ENCODE results near the gene CLCA2. TPM values are rescaled to one million over a fixed set of nuclear protein-coding genes. Genes with fewer than 3 reads are reported as not detected.

The CLCA2 gene
- total and polyA plus RNA-seq, 2 of the 8 experiments (the other 6 are each of a cell fraction or from before 2014, with no cell fraction given), result not detected

- WGBS, 2 experiments (ENCODE audit: extremely low coverage in 1 of 2, insufficient coverage in 1 of 2, insufficient read length in 1 of 2, insufficient replicate concordance in 2 of 2, low coverage in 1 of 2, low lambda C conversion rate in 2 of 2, missing lambda C conversion rate in 1 of 2), result 91% methylated on average over 1 of the region's 1 CpG; no CpG with 5 or more reads in 1 of the 2 experiments
- H3K9ac ChIP-seq (replicated peaks in 1 of 4; ENCODE audit: extremely low read depth in 1 of 4, low read depth in 3 of 4, low read length in 3 of 4), result no peak overlapping the region
- H3K4me1 ChIP-seq (replicated peaks in 1 of 4; ENCODE audit: control insufficient read depth in 3 of 4, insufficient read depth in 4 of 4, low read length in 3 of 4), result no peaks in the 10 kb centered on the region
- peaks cover 0 to 2% (median 1%) of the 10 kb centered on the region in 4 experiments; a peak in 2 of 8 replicates for H3K36me3 ChIP-seq (ENCODE audit: control insufficient read depth in 2 of 4, insufficient read depth in 4 of 4, low read length in 3 of 4)
- ChIA-PET CTCF (ENCODE audit: partially characterized antibody) (interaction anchor here (1.4 kb wide), 1 partner anchor 34 kb away, joined by 3 read pairs; no protein-coding TSS in a partner anchor), POLR2A (ENCODE audit: partially characterized antibody) (no interaction called here)
- H3K79me1 ChIP-seq (ENCODE audit: low read depth, low read length), result no peaks in the 10 kb centered on the region
- H3K23ac ChIP-seq (ENCODE audit: insufficient read length), result no peak overlapping the region
- H3K4ac ChIP-seq (replicated peaks; ENCODE audit: insufficient read length, low read depth, low read length), result no peak overlapping the region
- H3K9me3 ChIP-seq (ENCODE audit: insufficient read depth in 2 of 2, low read depth in 1 of 2, low read length in 1 of 2), result peaks cover 4 to 7% of the 10 kb centered on the region in 2 experiments; a peak in 1 of 4 replicates
- no peak overlapping the region for H3K18ac ChIP-seq (ENCODE audit: extremely low read depth, low read length)
- DNase-seq (ENCODE audit: low read depth in 1 of 2, low spot score in 2 of 2), result no peak
- H2AK5ac ChIP-seq (ENCODE audit: low read depth, low read length), result no peak overlapping the region
- H2BK20ac ChIP-seq (ENCODE audit: low read length), result no peak overlapping the region
- no peak overlapping the region for H4K8ac ChIP-seq (ENCODE audit: extremely low read depth, insufficient read depth, low read length)
- H3K56ac ChIP-seq (replicated peaks; ENCODE audit: insufficient read length, low read depth, low read length), result no peak overlapping the region
- no peak overlapping the region for H2BK120ac ChIP-seq (replicated peaks; ENCODE audit: low read depth, low read length)
- H4K91ac ChIP-seq (replicated peaks; ENCODE audit: insufficient read length, low read length), result no peak overlapping the region
- H3K14ac ChIP-seq (ENCODE audit: insufficient read length), result no peak overlapping the region
- no peak overlapping the region for H2AFZ ChIP-seq (ENCODE audit: low read length)
- no peak overlapping the region for H2BK5ac ChIP-seq (ENCODE audit: low read depth, low read length)
- peaks cover 0 to 5% of the 10 kb centered on the region in 2 experiments; a peak in 2 of 4 replicates for H3K79me2 ChIP-seq (ENCODE audit: control insufficient read depth in 1 of 2, insufficient read depth in 2 of 2, low read length in 2 of 2)
- no peak overlapping the region for H2BK12ac ChIP-seq (ENCODE audit: low read depth, low read length)
- no peaks in the 10 kb centered on the region for H3K27me3 ChIP-seq (replicated peaks in 1 of 4; ENCODE audit: control insufficient read depth in 3 of 4, extremely low read depth in 1 of 4, insufficient read depth in 3 of 4, low read length in 3 of 4)
- no peak overlapping the region for H4K5ac ChIP-seq (ENCODE audit: insufficient read length, low read depth, low read length)
- no peaks in the 10 kb centered on the region for H4K20me1 ChIP-seq (replicated peaks in 1 of 2; ENCODE audit: control insufficient read depth in 1 of 2, insufficient read depth in 2 of 2, low read length in 2 of 2)
- no peak overlapping the region for H3K4me3 ChIP-seq (ENCODE audit: extremely low read depth in 1 of 4, insufficient read depth in 2 of 4, low read depth in 3 of 4, low read length in 4 of 4)
- H3K27ac ChIP-seq (ENCODE audit: low read depth, low read length), result no peak overlapping the region
- H3K23me2 ChIP-seq (ENCODE audit: low read depth, low read length), result no peaks in the 10 kb centered on the region
- no peak overlapping the region for H3K4me2 ChIP-seq (ENCODE audit: insufficient read depth in 1 of 2, low read depth in 2 of 2, low read length in 2 of 2)
- no peak overlapping the region for H2BK15ac ChIP-seq (ENCODE audit: low read length)
- no peak for FAIRE-seq
- no peak for TF ChIP-seq ZNF274 (IDR thresholded peaks at IDR 0.05; ENCODE audit: borderline replicate concordance, extremely low read depth, low read length)
- TF ChIP-seq EGR1 (IDR thresholded peaks at IDR 0.05; ENCODE audit: borderline replicate concordance, low read depth, low read length), result no peak
- TF ChIP-seq GTF2F1 (IDR thresholded peaks at IDR 0.05; ENCODE audit: borderline replicate concordance, low read depth, low read length), result no peak
- TF ChIP-seq BCL11A (IDR thresholded peaks at IDR 0.05; ENCODE audit: low read depth in 2 of 2, low read length in 2 of 2), result no peak
- no peak for TF ChIP-seq BACH1 (IDR thresholded peaks at IDR 0.05; ENCODE audit: low read length)
- no peak for TF ChIP-seq EP300 (IDR thresholded peaks at IDR 0.05; ENCODE audit: borderline replicate concordance in 1 of 2, low read depth in 2 of 2, low read length in 2 of 2)
- TF ChIP-seq, protein P1, sequence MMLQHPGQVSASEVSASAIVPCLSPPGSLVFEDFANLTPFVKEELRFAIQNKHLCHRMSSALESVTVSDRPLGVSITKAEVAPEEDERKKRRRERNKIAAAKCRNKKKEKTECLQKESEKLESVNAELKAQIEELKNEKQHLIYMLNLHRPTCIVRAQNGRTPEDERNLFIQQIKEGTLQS (IDR thresholded peaks at IDR 0.05; ENCODE audit: insufficient read depth, low read depth, low read length), result no peak
These were observed 41.1 kb upstream of the CLCA2 start for GRCh38 chr1:86382878-86383277.

All from H1 (cell line).